ENCODE results near the gene HIBCH.
A peak's percentile ranks its signal among the peaks of the same experiment; 100 is the strongest.
"Not testable (repeated sequence)": the region's sequence is repeated elsewhere in the genome, so short reads cannot be mapped to it uniquely, and the experiment has no call there.

Gene HIBCH

DNA sequence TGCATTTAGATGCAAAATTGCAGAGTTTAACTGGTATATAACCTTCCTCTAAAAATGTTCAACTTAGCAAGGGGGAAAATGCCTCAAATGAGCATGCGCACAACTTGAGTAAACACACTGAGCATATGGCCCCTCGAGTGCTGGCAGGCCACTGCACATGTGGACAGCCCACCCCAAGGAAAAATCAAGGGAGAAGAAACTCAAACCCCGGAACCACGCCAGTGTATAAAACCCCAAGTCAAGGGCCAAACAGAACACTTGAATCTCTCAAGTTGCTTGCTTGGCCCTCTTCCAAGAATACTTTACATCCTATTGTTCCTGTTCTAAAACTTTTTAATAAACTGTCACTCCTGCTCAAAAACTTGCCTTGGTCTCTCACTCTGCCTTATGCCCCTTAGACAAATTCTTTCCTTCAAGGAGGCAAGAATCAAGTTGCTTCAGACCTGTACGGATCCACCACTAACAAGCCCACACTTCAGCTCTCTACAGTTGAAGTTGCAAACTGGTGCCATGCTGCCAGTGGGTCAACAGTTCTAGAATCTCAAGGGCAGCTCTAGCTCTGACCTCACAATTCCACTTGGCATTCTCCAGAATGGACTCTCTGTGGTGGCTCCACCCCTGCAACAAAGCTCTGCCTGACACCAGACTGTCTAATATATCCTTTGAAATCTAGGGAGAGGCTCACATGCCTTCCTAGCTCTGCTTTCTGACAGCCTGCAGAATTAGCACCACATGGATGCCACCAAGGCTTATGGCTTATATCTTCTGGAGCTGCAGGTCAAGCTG, 38.9 kb downstream of the HIBCH start:
- H3K4me3 ChIP-seq (ENCODE audit: insufficient read depth in 1 of 2, low read depth in 1 of 2, low read length in 2 of 2), result no peak overlapping the region
- no peak overlapping the region for H4K91ac ChIP-seq (ENCODE audit: low read length)
- H2BK15ac ChIP-seq (ENCODE audit: low read depth, poor library complexity, severe bottlenecking), result no peak overlapping the region
- no peak overlapping the region for H3K9ac ChIP-seq (ENCODE audit: low read length)
- H3K9me3 ChIP-seq (ENCODE audit: control insufficient read depth, low read length), result no peaks in the 10 kb centered on the region
- H3K14ac ChIP-seq (ENCODE audit: low read length in 2 of 2), result peak overlapping the region in 1 of 2 experiments; percentile 43
- H3K36me3 ChIP-seq (ENCODE audit: control insufficient read depth in 1 of 2, insufficient read depth in 2 of 2, low read depth in 1 of 2, low read length in 2 of 2), result peaks cover 7 to 22% of the 10 kb centered on the region in 2 experiments
- no peak overlapping the region for H4K8ac ChIP-seq (ENCODE audit: low read length)
- H3K23ac ChIP-seq (ENCODE audit: low read length in 2 of 2), result no peak overlapping the region
- no peak overlapping the region for H2BK12ac ChIP-seq (ENCODE audit: low read length in 2 of 2)
- no peaks in the 10 kb centered on the region for H3K4me1 ChIP-seq (ENCODE audit: control insufficient read depth, insufficient read depth, low read depth, low read length)
- no peak overlapping the region for H3K4ac ChIP-seq (ENCODE audit: low read depth in 1 of 2, low read length in 2 of 2)
- DNase-seq, result no peak
- no peaks in the 10 kb centered on the region for H3K27me3 ChIP-seq (ENCODE audit: control insufficient read depth in 1 of 2, insufficient read depth in 1 of 2, low read length in 2 of 2)
- 78% methylated on average over 5 of the region's 5 CpGs for WGBS
- H2AFZ ChIP-seq (ENCODE audit: low read depth, low read length), result no peak overlapping the region
- no peak overlapping the region for H3K27ac ChIP-seq (ENCODE audit: low read length, poor library complexity, severe bottlenecking)
- H3K79me1 ChIP-seq (replicated peaks; ENCODE audit: low read length, poor library complexity, severe bottlenecking), result peaks cover 6% of the 10 kb centered on the region
- H3K18ac ChIP-seq (ENCODE audit: low read depth in 1 of 2, low read length in 2 of 2), result no peak overlapping the region
- H2AK5ac ChIP-seq (ENCODE audit: low read length, severe bottlenecking), result no peak overlapping the region
- no peak overlapping the region for H2BK5ac ChIP-seq (ENCODE audit: low read depth, low read length, poor library complexity, severe bottlenecking)
- no peak overlapping the region for H2BK120ac ChIP-seq (ENCODE audit: low read depth, low read length)
- H3K4me2 ChIP-seq (ENCODE audit: low read length, poor library complexity, severe bottlenecking), result no peak overlapping the region

DNA sequence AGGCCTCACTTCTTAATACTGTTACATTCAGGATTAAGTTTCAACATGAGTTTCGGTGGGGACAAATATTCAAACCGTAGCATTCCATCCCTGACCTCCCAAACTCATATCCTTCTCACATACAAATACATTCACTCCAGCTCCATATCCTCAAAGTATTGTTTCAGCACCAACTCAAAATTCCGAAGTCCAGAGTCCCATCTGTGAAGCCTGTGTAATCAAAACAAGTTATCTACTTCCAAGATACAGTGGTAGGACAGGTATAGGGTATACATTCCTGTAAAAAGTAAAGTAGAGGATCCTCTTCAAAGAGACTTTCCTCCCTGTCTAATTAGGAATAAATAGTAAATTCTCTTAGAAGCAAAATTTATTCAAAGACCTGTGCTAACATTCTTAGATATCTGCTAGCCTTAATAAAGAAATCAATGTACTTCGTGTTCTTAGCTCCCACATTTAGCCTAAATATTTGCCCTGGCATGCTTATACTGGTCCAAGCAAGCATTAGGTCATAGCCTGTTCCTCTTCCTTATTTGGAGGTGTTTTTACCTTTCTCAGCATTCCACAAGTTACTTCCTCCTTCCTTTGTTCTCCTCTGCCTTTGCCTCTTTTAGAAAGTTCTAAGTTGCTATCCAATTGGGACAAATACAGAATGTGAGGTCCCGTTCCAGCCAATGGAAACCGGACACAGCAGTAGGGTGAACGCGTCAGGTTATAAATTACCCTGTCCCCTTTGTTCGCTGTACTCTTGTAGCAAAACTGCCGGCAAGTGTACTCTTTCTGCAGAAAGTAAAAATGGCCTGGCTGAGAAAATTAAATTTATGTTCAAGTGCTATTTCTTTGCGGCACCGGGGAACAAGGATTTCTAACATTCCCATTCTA, 40.1 kb downstream of the HIBCH start:
- not testable (repeated sequence) for H3K9me3 ChIP-seq (ENCODE audit: control insufficient read depth, low read length); H3K79me1 ChIP-seq (replicated peaks; ENCODE audit: low read length, poor library complexity, severe bottlenecking); H2BK15ac ChIP-seq (ENCODE audit: low read depth, poor library complexity, severe bottlenecking); H3K4me3 ChIP-seq (ENCODE audit: insufficient read depth in 1 of 2, low read depth in 1 of 2, low read length in 2 of 2); H4K8ac ChIP-seq (ENCODE audit: low read length); H3K23ac ChIP-seq (ENCODE audit: low read length in 2 of 2); H3K4me1 ChIP-seq (ENCODE audit: control insufficient read depth, insufficient read depth, low read depth, low read length); H2BK120ac ChIP-seq (ENCODE audit: low read depth, low read length); H2BK12ac ChIP-seq (ENCODE audit: low read length in 2 of 2); H3K4me2 ChIP-seq (ENCODE audit: low read length, poor library complexity, severe bottlenecking); H2AFZ ChIP-seq (ENCODE audit: low read depth, low read length); H2BK5ac ChIP-seq (ENCODE audit: low read depth, low read length, poor library complexity, severe bottlenecking); H2AK5ac ChIP-seq (ENCODE audit: low read length, severe bottlenecking); H3K27me3 ChIP-seq (ENCODE audit: control insufficient read depth in 1 of 2, insufficient read depth in 1 of 2, low read length in 2 of 2); H3K14ac ChIP-seq (ENCODE audit: low read length in 2 of 2); H3K18ac ChIP-seq (ENCODE audit: low read depth in 1 of 2, low read length in 2 of 2); H3K9ac ChIP-seq (ENCODE audit: low read length); H3K27ac ChIP-seq (ENCODE audit: low read length, poor library complexity, severe bottlenecking); H4K91ac ChIP-seq (ENCODE audit: low read length); H3K4ac ChIP-seq (ENCODE audit: low read depth in 1 of 2, low read length in 2 of 2); DNase-seq
- peaks cover 3 to 23% of the 10 kb centered on the region in 2 experiments for H3K36me3 ChIP-seq (ENCODE audit: control insufficient read depth in 1 of 2, insufficient read depth in 2 of 2, low read depth in 1 of 2, low read length in 2 of 2)
- WGBS, result 90% methylated on average over 9 of the region's 12 CpGs

DNA sequence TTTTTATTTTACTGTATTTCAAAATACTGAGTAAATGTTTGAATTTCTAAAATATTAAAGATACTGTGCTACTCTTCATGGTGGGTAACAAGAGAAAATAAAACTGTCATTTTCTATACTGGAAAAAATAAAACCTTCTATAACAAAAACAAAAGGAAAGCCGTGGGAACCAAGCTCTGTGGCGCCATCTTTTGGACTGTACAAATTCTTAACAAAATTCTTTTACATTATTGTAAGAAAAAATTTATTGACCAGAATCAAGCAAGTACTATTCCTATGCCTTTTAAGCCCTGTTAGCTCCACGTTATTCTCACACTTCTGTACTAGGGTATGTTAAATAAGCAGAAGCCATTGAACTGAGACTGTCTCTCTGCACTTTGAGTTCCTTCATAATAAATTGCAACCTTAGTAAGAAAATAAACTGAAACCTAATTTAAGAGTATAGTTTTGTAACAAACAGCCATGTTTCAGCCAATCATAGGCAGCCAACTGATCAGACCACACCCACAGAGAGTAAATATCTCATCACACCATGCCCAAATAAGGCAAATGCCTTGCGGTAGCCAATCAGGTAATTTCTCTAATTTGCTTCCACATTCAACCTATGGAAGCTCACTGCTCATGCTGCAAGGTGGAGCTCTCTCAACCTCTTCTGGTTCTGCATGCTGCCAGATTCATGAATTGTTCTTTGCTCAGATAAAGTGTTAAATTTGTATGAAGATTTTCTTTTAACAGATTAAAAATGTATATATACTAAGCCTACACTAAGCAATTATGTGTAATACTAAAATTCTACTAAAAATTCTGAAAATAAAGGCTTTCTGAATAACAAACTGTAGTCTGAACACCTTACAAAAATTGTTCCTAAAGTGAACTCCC, 42.2 kb downstream of the HIBCH start:
- peaks cover 7 to 24% of the 10 kb centered on the region in 2 experiments for H3K36me3 ChIP-seq (ENCODE audit: control insufficient read depth in 1 of 2, insufficient read depth in 2 of 2, low read depth in 1 of 2, low read length in 2 of 2)
- no peak overlapping the region for H3K27ac ChIP-seq (ENCODE audit: low read length, poor library complexity, severe bottlenecking)
- H2AFZ ChIP-seq (ENCODE audit: low read depth, low read length), result no peak overlapping the region
- H4K91ac ChIP-seq (ENCODE audit: low read length), result no peak overlapping the region
- no peak overlapping the region for H3K18ac ChIP-seq (ENCODE audit: low read depth in 1 of 2, low read length in 2 of 2)
- H3K9me3 ChIP-seq (ENCODE audit: control insufficient read depth, low read length), result no peaks in the 10 kb centered on the region
- no peak overlapping the region for H2BK120ac ChIP-seq (ENCODE audit: low read depth, low read length)
- H3K27me3 ChIP-seq (ENCODE audit: control insufficient read depth in 1 of 2, insufficient read depth in 1 of 2, low read length in 2 of 2), result no peaks in the 10 kb centered on the region
- H2BK5ac ChIP-seq (ENCODE audit: low read depth, low read length, poor library complexity, severe bottlenecking), result no peak overlapping the region
- no peak overlapping the region for H2BK15ac ChIP-seq (ENCODE audit: low read depth, poor library complexity, severe bottlenecking)
- no peak overlapping the region for H2BK12ac ChIP-seq (ENCODE audit: low read length in 2 of 2)
- WGBS, result 100% methylated on average over 1 of the region's 4 CpGs
- DNase-seq, result peak; percentile 58
- H2AK5ac ChIP-seq (ENCODE audit: low read length, severe bottlenecking), result no peak overlapping the region
- H3K23ac ChIP-seq (ENCODE audit: low read length in 2 of 2), result no peak overlapping the region
- no peak overlapping the region for H3K4me3 ChIP-seq (ENCODE audit: insufficient read depth in 1 of 2, low read depth in 1 of 2, low read length in 2 of 2)
- H3K4me1 ChIP-seq (ENCODE audit: control insufficient read depth, insufficient read depth, low read depth, low read length), result no peaks in the 10 kb centered on the region
- H3K79me1 ChIP-seq (replicated peaks; ENCODE audit: low read length, poor library complexity, severe bottlenecking), result peaks cover 6% of the 10 kb centered on the region
- H3K14ac ChIP-seq (ENCODE audit: low read length in 2 of 2), result no peak overlapping the region
- peak overlapping the region; percentile 48 for H3K9ac ChIP-seq (ENCODE audit: low read length)
- H3K4ac ChIP-seq (ENCODE audit: low read depth in 1 of 2, low read length in 2 of 2), result no peak overlapping the region
- H4K8ac ChIP-seq (ENCODE audit: low read length), result no peak overlapping the region
- H3K4me2 ChIP-seq (ENCODE audit: low read length, poor library complexity, severe bottlenecking), result no peak overlapping the region

Measured in mesenchymal stem cell (in vitro differentiated cells and primary cell).